HCT116 (cell line): ENCODE measurements around the gene FBXW8. TPM values are rescaled to one million over a fixed set of nuclear protein-coding genes. Genes with fewer than 3 reads are reported as not detected.

Experiments
- ATAC-seq: fragments of 200-7000 bp; cut with Tn5 transposase; 2 replicates; pipeline ENCODE4 v1.9.1; 2020; ENCODE audit warnings: mild to moderate bottlenecking, moderate library complexity
- BruUV-seq: library from RNA; stranded (reverse); fragments of 400-500 nt; replicated peaks from 2 replicates; lab custom pipeline; 2021; lab: Mats Ljungman, UMichigan
- CTCF ChIA-PET: fragments of 300-600 bp; sonication (Branson Sonifier 250); formaldehyde crosslinking; loops from one replicate; lab custom pipeline; 2021; ENCODE audit warnings: antibody characterized with exemption; lab: Charles Lee
- POLR2A ChIA-PET: fragments of 300-600, 350-600 bp; sonication (Branson Sonifier 250); formaldehyde crosslinking; loops from one replicate; lab custom pipeline; 2021; ENCODE audit warnings: antibody characterized with exemption; lab: Charles Lee
- RAD21 ChIA-PET, 2 experiments: fragments of 300-600 bp; sonication (Branson Sonifier 250); formaldehyde crosslinking; loops; one replicate each; lab custom pipeline; 2023; ENCODE audit warnings: low total read pairs in 2 of 2; ENCODE audit not compliant: uncharacterized antibody in 2 of 2, unreplicated experiment in 2 of 2, low non-redundant PET in 1 of 2; lab: Charles Lee
- DNase-seq: peaks from one replicate; pipeline ENCODE4 v3.0.0-alpha.2; 2010; ENCODE audit warnings: low read depth, low spot score
- H2AFZ ChIP-seq: fragments of 200-600 bp; shearing (Covaris generic), sonication (generic); 2 replicates; pipeline ENCODE4 v1.6.1; 2017; ENCODE audit warnings: low read depth, mixed run types, mixed read lengths, antibody characterized with exemption, low read length; ENCODE audit not compliant: poor library complexity, severe bottlenecking
- H3K27ac ChIP-seq: 2 replicates; pipeline ENCODE4 v1.5.1; 2012; ENCODE audit warnings: low read depth, low read length
- H3K27me3 ChIP-seq: fragments of 200-600 bp; sonication (generic); 2 replicates; pipeline ENCODE4 v1.6.1; 2016; ENCODE audit warnings: mixed run types, low read length, mixed read lengths; ENCODE audit not compliant: insufficient read depth
- H3K36me3 ChIP-seq, 2 experiments: fragments of 200-500 bp in 1 of 2; fragments of 200-600 bp in 1 of 2; sonication (Bioruptor generic) in 1 of 2; sonication (generic) in 1 of 2; 2 replicates each; pipeline versions ENCODE4 v1.5.1 to v1.6.1; 2014 to 2016; ENCODE audit warnings: low read length in 2 of 2, inconsistent platforms in 1 of 2, mixed read lengths in 1 of 2, mixed run types in 1 of 2; ENCODE audit not compliant: insufficient read depth in 2 of 2, control insufficient read depth in 1 of 2
- H3K4me1 ChIP-seq, 2 experiments: fragments of 200-600 bp in 1 of 2; sonication (generic) in 1 of 2; 2 replicates each; pipeline versions ENCODE4 v1.5.1 to v1.6.1; 2012 to 2017; ENCODE audit warnings: low read length in 2 of 2, inconsistent platforms in 1 of 2, mild to moderate bottlenecking in 1 of 2, mixed read lengths in 1 of 2, mixed run types in 1 of 2, moderate library complexity in 1 of 2; ENCODE audit not compliant: insufficient read depth in 2 of 2, control insufficient read depth in 1 of 2
- H3K4me2 ChIP-seq: fragments of 200-600 bp; sonication (generic); 2 replicates; pipeline ENCODE4 v1.6.1; 2017; ENCODE audit warnings: mixed run types, low read length, mixed read lengths
- H3K4me3 ChIP-seq, 2 experiments: fragments of 200-600 bp in 1 of 2; sonication (generic) in 1 of 2; replicated peaks in 1 of 2; 2 replicates each; pipeline ENCODE4 v1.5.1; 2011 to 2016; ENCODE audit warnings: low read length in 2 of 2, control low read depth in 1 of 2, low read depth in 1 of 2, mild to moderate bottlenecking in 1 of 2, mixed read lengths in 1 of 2, mixed run types in 1 of 2
- H3K79me2 ChIP-seq: fragments of 200-600 bp; sonication (generic); 2 replicates; pipeline ENCODE4 v1.6.1; 2017; ENCODE audit warnings: mild to moderate bottlenecking, mixed run types, low read length, moderate library complexity, mixed read lengths; ENCODE audit not compliant: insufficient read depth
- H3K9ac ChIP-seq: fragments of 200-600 bp; sonication (generic); 2 replicates; pipeline ENCODE4 v1.6.1; 2016; ENCODE audit warnings: low read length, mixed read lengths
- H3K9me2 ChIP-seq: fragments of 200-600 bp; sonication (generic), shearing (Covaris generic); 2 replicates; pipeline ENCODE4 v1.6.1; 2017; ENCODE audit warnings: mixed run types, mild to moderate bottlenecking, moderate library complexity; ENCODE audit not compliant: insufficient read depth
- H3K9me3 ChIP-seq, 2 experiments: fragments of 200-500 bp in 1 of 2; fragments of 200-600 bp in 1 of 2; sonication (Bioruptor generic) in 1 of 2; sonication (generic) in 1 of 2; 2 replicates each; pipeline ENCODE4 v1.6.1; 2014 to 2017; ENCODE audit warnings: low read length in 2 of 2, mixed read lengths in 2 of 2, inconsistent platforms in 1 of 2, low read depth in 1 of 2, mild to moderate bottlenecking in 1 of 2, mixed run types in 1 of 2, moderate library complexity in 1 of 2; ENCODE audit not compliant: control insufficient read depth in 1 of 2, insufficient read depth in 1 of 2
- H4K20me1 ChIP-seq: fragments of 200-600 bp; sonication (generic), shearing (Covaris generic); 2 replicates; pipeline ENCODE4 v1.6.1; 2017; ENCODE audit warnings: mixed run types, mild to moderate bottlenecking, moderate library complexity; ENCODE audit not compliant: insufficient read depth
- ATF3 ChIP-seq: IDR thresholded peaks from 2 replicates; pipeline ENCODE4 v1.6.1; 2012
- CBX3 ChIP-seq: IDR thresholded peaks from 2 replicates; pipeline ENCODE4 v1.6.1; 2012; ENCODE audit warnings: low read depth
- CEBPB ChIP-seq: IDR thresholded peaks from 2 replicates; pipeline ENCODE4 v1.6.1; 2012; ENCODE audit warnings: low read depth
- EZH2 ChIP-seq: fragments of 200-600 bp; sonication (generic); IDR thresholded peaks from 2 replicates; pipeline ENCODE4 v1.6.1; 2017; ENCODE audit warnings: antibody characterized with exemption, mixed run types
- MAX ChIP-seq: IDR thresholded peaks from 2 replicates; pipeline ENCODE4 v1.6.1; 2012
- POLR2AphosphoS5 ChIP-seq: IDR thresholded peaks from 2 replicates; pipeline ENCODE4 v1.6.1; 2011; ENCODE audit warnings: mild to moderate bottlenecking, low read depth, low read length, moderate library complexity
- ZBTB33 ChIP-seq: IDR thresholded peaks from 2 replicates; pipeline ENCODE4 v1.6.1; 2011; ENCODE audit warnings: mild to moderate bottlenecking, low read length, moderate library complexity; ENCODE audit not compliant: insufficient replicate concordance; ENCODE audit errors: extremely low read depth
- intact Hi-C: fragments of 100-400 bp; cut with micrococcal nuclease; formaldehyde crosslinking; loops from 2 replicates; pipeline ENCODE4 v1.10.0; 2022
- total RNA-seq: library from RNA; stranded (reverse); gene quantifications from one replicate; pipeline ENCODE4 v1.2.1, GENCODE V29; 2021; ENCODE audit not compliant: unreplicated experiment

The FBXW8 gene
- total RNA-seq, 1 experiment from 2014 or later, result 14.6 TPM

- TF ChIP-seq POLR2AphosphoS5 (no peak), EZH2 (no peak), CEBPB (no peak)
Observed at GRCh38 chr12:117061555-117062079, 150.9 kb downstream of the FBXW8 start (continued).

GRCh38 chr12:117063162-117063911 is 152.6 kb downstream of the FBXW8 start:
- ATAC-seq (no peak), DNase-seq (no peak)
- BruUV-seq, result no TSS peak
- intact Hi-C loops, result no loop called here
- H3K9me2 ChIP-seq, result no peaks in the 10 kb centered on the region
- H4K20me1 ChIP-seq, result no peaks in the 10 kb centered on the region
- H3K27ac ChIP-seq, result no peak overlapping the region
- ChIA-PET POLR2A (no interaction called here), CTCF (no interaction called here), RAD21 (no interaction called here)
- TF ChIP-seq MAX (no peak), ZBTB33 (no peak), CBX3 (no peak), POLR2AphosphoS5 (no peak), ATF3 (no peak)
- no peaks in the 10 kb centered on the region for H3K9me3 ChIP-seq
- H3K4me2 ChIP-seq, result no peak overlapping the region
- no peak overlapping the region for H3K4me3 ChIP-seq
- H3K9ac ChIP-seq, result no peak overlapping the region
- no peaks in the 10 kb centered on the region for H3K36me3 ChIP-seq
- no peaks in the 10 kb centered on the region for H3K27me3 ChIP-seq
- no peak overlapping the region for H2AFZ ChIP-seq
- no peaks in the 10 kb centered on the region for H3K4me1 ChIP-seq
- no peaks in the 10 kb centered on the region for H3K79me2 ChIP-seq
